Astrocyte of the spinal cord (primary cell): ENCODE data around the gene MEIS2.

ENCODE experiments used
- DNase-seq: peaks from one replicate; pipeline ENCODE4 v3.0.0; 2011; ENCODE audit warnings: low read depth, low spot score
- H3K4me3 ChIP-seq: 2 replicates; pipeline ENCODE4 v1.5.1; 2011; ENCODE audit warnings: low read depth, mild to moderate bottlenecking, low read length, moderate library complexity
- in situ Hi-C: cut with HindIII; loops from 2 replicates; pipeline ENCODE4 v1.10.0; 2017; ENCODE audit warnings: low sequenced_read_pairs
- TF ChIP-seq, protein P1 (sequence below): IDR thresholded peaks from 2 replicates; pipeline ENCODE4 v1.5.1; 2012; ENCODE audit warnings: low read depth, mild to moderate bottlenecking, low read length, inconsistent platforms

The MEIS2 gene

DNA sequence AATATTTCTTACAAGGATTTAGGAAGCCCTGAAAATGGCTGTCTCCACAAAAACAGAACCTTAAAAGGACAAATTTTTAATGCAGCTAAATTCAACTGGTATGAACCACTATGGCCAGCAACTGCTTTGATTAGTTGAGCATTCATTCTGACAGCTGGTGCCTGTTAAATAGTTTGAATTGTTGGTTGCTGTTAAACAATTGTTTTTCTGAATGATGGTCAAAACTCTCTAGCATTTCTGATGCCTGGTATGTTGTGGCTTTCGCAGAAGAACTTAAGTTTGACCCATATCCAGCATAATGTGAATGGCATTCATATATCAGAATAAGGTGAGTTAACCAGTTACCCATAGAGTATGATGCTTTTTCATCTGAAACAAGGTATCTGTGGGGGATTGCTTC, 138.4 kb downstream of the MEIS2 start:
- TF ChIP-seq, protein P1, sequence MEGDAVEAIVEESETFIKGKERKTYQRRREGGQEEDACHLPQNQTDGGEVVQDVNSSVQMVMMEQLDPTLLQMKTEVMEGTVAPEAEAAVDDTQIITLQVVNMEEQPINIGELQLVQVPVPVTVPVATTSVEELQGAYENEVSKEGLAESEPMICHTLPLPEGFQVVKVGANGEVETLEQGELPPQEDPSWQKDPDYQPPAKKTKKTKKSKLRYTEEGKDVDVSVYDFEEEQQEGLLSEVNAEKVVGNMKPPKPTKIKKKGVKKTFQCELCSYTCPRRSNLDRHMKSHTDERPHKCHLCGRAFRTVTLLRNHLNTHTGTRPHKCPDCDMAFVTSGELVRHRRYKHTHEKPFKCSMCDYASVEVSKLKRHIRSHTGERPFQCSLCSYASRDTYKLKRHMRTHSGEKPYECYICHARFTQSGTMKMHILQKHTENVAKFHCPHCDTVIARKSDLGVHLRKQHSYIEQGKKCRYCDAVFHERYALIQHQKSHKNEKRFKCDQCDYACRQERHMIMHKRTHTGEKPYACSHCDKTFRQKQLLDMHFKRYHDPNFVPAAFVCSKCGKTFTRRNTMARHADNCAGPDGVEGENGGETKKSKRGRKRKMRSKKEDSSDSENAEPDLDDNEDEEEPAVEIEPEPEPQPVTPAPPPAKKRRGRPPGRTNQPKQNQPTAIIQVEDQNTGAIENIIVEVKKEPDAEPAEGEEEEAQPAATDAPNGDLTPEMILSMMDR, result no peak
- DNase-seq, result peak; percentile 19
- in situ Hi-C loops, result no loop called here

DNA sequence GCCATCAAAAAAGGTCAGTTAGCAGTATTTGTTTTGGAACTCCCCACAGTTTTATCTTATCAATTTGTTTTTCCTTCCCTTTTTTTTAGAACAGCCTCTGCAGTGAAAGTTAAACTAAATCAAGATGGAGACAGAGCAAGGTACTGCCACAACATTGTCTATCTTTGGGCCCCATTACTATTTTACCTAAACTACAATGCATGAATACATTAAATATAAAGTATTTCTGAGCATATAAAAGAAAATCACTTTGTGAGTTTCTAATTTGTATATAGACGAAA, 139.5 kb downstream of the MEIS2 start:
- in situ Hi-C loops, result no loop called here
- no peak overlapping the region for H3K4me3 ChIP-seq
- no peak for DNase-seq
- TF ChIP-seq, protein P1, result no peak

More for the DNA sequence above, 138.4 kb downstream of the MEIS2 start:
- no peak overlapping the region for H3K4me3 ChIP-seq

DNA sequence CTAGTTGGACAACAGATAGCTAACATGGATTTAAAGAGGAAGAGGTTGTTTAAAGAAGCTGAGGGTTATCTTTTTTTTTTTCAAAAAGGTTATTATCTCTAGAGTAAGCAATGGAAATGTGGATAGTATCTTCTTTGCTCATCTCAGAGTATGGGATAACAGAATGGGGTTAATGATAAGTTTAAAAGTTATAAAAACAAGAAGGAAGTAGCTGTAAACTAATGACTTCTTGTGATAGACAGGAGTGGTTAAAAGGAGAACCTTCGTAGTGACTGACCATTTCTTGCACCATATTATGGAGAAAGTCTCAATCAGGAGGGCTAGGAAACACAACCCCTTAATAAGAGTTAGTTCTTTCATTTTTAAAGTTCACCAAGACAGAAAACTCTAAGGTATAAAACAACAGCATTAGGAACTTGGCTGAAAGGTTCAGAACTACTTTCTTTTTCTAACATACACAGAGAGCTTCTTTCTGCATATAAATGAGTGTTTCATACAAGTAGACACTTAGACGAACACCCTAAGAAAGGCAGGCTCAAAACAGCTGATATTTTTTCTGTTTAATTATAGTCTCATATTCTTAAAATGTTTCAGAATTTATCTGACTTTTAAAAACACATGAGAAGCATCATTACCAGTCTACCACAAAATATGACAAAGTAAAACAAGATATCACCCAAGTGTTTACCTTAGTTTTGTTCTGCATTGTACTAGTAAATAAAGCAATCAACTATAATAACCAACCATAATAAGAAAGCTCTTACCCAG, 140.0 kb downstream of the MEIS2 start:
- in situ Hi-C loops, result no loop called here
- H3K4me3 ChIP-seq, result no peak overlapping the region
- TF ChIP-seq, protein P1, result no peak
- no peak for DNase-seq

DNA sequence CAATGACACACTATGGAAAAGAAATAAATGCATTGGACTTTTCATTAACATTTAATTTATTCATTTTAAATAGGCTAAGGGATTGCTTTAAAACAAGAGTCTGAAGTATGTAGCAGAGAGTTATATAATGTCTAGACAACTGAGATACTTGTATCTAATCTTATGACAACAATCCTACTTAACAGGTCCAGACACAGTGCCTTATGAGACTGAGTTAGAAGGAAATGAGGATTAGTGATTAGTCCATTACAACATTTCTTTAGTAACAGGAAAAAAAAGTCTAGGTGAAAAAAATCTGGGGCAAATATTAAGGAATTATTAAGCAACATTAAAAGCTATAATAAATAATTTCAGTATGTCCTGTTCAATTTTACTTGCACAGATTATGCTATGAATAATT, 140.6 kb downstream of the MEIS2 start:
- in situ Hi-C loops, result no loop called here
- TF ChIP-seq, protein P1, result no peak
- DNase-seq, result no peak

DNA sequence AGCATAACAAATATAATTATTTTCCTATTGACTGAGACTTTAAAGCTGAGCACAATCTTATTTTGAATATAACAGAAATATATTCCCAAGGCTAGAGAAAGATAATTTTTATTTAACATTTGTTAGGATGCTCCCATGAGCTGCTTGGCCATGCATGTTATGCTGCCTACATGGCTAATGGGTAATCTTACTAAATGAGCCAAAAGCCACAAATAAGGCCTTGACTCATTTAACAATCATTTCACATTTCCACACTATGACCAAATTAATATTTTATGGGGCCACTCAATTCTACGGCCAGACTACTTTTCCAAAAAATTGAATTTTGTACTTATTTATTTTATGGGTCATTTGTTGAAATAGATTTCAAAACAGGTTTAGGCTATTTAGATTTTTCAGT, 141.7 kb downstream of the MEIS2 start:
- TF ChIP-seq, protein P1, result no peak
- no peak for DNase-seq
- in situ Hi-C loops, result no loop called here
- H3K4me3 ChIP-seq, result no peak overlapping the region

More for the DNA sequence above, 140.6 kb downstream of the MEIS2 start:
- no peak overlapping the region for H3K4me3 ChIP-seq

DNA sequence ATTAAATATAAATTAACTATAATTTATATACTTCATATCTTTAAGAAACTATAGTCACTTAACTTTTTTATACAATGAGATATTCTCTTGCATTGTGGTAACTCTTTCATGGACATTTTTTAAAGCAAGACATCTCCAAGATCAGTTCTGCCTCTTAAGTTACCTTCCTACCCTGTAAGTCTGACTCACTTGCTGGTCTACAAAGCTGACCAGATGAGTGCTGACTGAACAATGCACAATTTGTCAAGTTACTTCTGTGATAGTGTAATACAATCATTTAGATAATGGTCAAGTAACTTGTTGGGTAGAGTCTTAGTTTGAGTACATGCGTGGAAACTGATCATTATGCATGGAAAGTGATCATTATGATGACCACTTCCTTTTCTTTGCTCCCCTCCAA, 145.9 kb downstream of the MEIS2 start:
- peak; percentile 41 for DNase-seq
- in situ Hi-C loops, result no loop called here
- no peak overlapping the region for H3K4me3 ChIP-seq
- TF ChIP-seq, protein P1, result no peak
